ENCODE measurements around the gene SUPT6H.

The SUPT6H gene

GRCh38 chr17:28682655-28683054 lies 20.6 kb downstream of the SUPT6H start:
- no peak overlapping the region for H3K4me3 ChIP-seq (ENCODE audit: low read depth in 1 of 2, low read length in 2 of 2)
- peaks cover 74 to 93% of the 10 kb centered on the region in 2 donors for H3K36me3 ChIP-seq (ENCODE audit: control insufficient read depth in 1 of 2, insufficient read depth in 2 of 2, low read length in 2 of 2)
- no peaks in the 10 kb centered on the region for H3K27me3 ChIP-seq (ENCODE audit: low read depth, low read length)
- no peaks in the 10 kb centered on the region for H3K9me3 ChIP-seq (ENCODE audit: control insufficient read depth in 1 of 2, low read length in 2 of 2)
- H3K4me1 ChIP-seq (ENCODE audit: control insufficient read depth in 1 of 2, insufficient read depth in 2 of 2, low read length in 2 of 2): peaks cover 0 to 3% of the 10 kb centered on the region in 2 donors
- H3K27ac ChIP-seq (ENCODE audit: low read length): no peak overlapping the region

- Histone ChIP-seq H3K27ac (ENCODE audit: low read length) (no peak overlapping the region), H3K9me3 (ENCODE audit: control insufficient read depth in 1 of 2, low read length in 2 of 2) (no peaks in the 10 kb centered on the region), H3K4me3 (ENCODE audit: low read depth in 1 of 2, low read length in 2 of 2) (no peak overlapping the region), H3K36me3 (ENCODE audit: control insufficient read depth in 1 of 2, insufficient read depth in 2 of 2, low read length in 2 of 2) (peaks cover 84 to 93% of the 10 kb centered on the region in 2 donors), H3K27me3 (ENCODE audit: low read depth, low read length) (no peaks in the 10 kb centered on the region), H3K4me1 (ENCODE audit: control insufficient read depth in 1 of 2, insufficient read depth in 2 of 2, low read length in 2 of 2) (peaks cover 0 to 3% of the 10 kb centered on the region in 2 donors)
Measured at GRCh38 chr17:28684963-28685362, 23.0 kb downstream of the SUPT6H start.

GRCh38 chr17:28685366-28685765 lies 23.4 kb downstream of the SUPT6H start:
- Histone ChIP-seq H3K9me3 (ENCODE audit: control insufficient read depth in 1 of 2, low read length in 2 of 2) (no peaks in the 10 kb centered on the region), H3K36me3 (ENCODE audit: control insufficient read depth in 1 of 2, insufficient read depth in 2 of 2, low read length in 2 of 2) (peaks cover 88 to 97% of the 10 kb centered on the region in 2 donors), H3K4me3 (ENCODE audit: low read depth in 1 of 2, low read length in 2 of 2) (no peak overlapping the region), H3K27me3 (ENCODE audit: low read depth, low read length) (no peaks in the 10 kb centered on the region), H3K4me1 (ENCODE audit: control insufficient read depth in 1 of 2, insufficient read depth in 2 of 2, low read length in 2 of 2) (peaks cover 0 to 3% of the 10 kb centered on the region in 2 donors), H3K27ac (ENCODE audit: low read length) (no peak overlapping the region)

GRCh38 chr17:28686296-28686695 lies 24.3 kb downstream of the SUPT6H start:
- no peak overlapping the region for H3K27ac ChIP-seq (ENCODE audit: low read length)
- H3K9me3 ChIP-seq (ENCODE audit: control insufficient read depth in 1 of 2, low read length in 2 of 2): no peaks in the 10 kb centered on the region
- H3K27me3 ChIP-seq (ENCODE audit: low read depth, low read length): no peaks in the 10 kb centered on the region
- H3K36me3 ChIP-seq (ENCODE audit: control insufficient read depth in 1 of 2, insufficient read depth in 2 of 2, low read length in 2 of 2): peaks cover 92 to 97% of the 10 kb centered on the region in 2 donors
- H3K4me3 ChIP-seq (ENCODE audit: low read depth in 1 of 2, low read length in 2 of 2): no peak overlapping the region
- H3K4me1 ChIP-seq (ENCODE audit: control insufficient read depth in 1 of 2, insufficient read depth in 2 of 2, low read length in 2 of 2): peaks cover 0 to 3% of the 10 kb centered on the region in 2 donors

GRCh38 chr17:28688481-28688880 lies 26.5 kb downstream of the SUPT6H start:
- no peaks in the 10 kb centered on the region for H3K27me3 ChIP-seq (ENCODE audit: low read depth, low read length)
- H3K36me3 ChIP-seq (ENCODE audit: control insufficient read depth in 1 of 2, insufficient read depth in 2 of 2, low read length in 2 of 2): peaks cover 71 to 79% of the 10 kb centered on the region in 2 donors
- no peak overlapping the region for H3K4me3 ChIP-seq (ENCODE audit: low read depth in 1 of 2, low read length in 2 of 2)
- H3K4me1 ChIP-seq (ENCODE audit: control insufficient read depth in 1 of 2, insufficient read depth in 2 of 2, low read length in 2 of 2): peaks cover 0 to 3% of the 10 kb centered on the region in 2 donors
- no peaks in the 10 kb centered on the region for H3K9me3 ChIP-seq (ENCODE audit: control insufficient read depth in 1 of 2, low read length in 2 of 2)
- no peak overlapping the region for H3K27ac ChIP-seq (ENCODE audit: low read length)

- Histone ChIP-seq H3K27ac (ENCODE audit: low read length) (no peak overlapping the region), H3K9me3 (ENCODE audit: control insufficient read depth in 1 of 2, low read length in 2 of 2) (no peaks in the 10 kb centered on the region), H3K4me1 (ENCODE audit: control insufficient read depth in 1 of 2, insufficient read depth in 2 of 2, low read length in 2 of 2) (peaks cover 0 to 3% of the 10 kb centered on the region in 2 donors), H3K4me3 (ENCODE audit: low read depth in 1 of 2, low read length in 2 of 2) (no peak overlapping the region), H3K27me3 (ENCODE audit: low read depth, low read length) (no peaks in the 10 kb centered on the region), H3K36me3 (ENCODE audit: control insufficient read depth in 1 of 2, insufficient read depth in 2 of 2, low read length in 2 of 2) (peaks cover 75 to 80% of the 10 kb centered on the region in 2 donors)
Measured at GRCh38 chr17:28689011-28689410, 27.0 kb downstream of the SUPT6H start.

GRCh38 chr17:28693869-28694268 lies 31.9 kb downstream of the SUPT6H start:
- no peaks in the 10 kb centered on the region for H3K4me1 ChIP-seq (ENCODE audit: control insufficient read depth in 1 of 2, insufficient read depth in 2 of 2, low read length in 2 of 2)
- no peaks in the 10 kb centered on the region for H3K9me3 ChIP-seq (ENCODE audit: control insufficient read depth in 1 of 2, low read length in 2 of 2)
- no peaks in the 10 kb centered on the region for H3K27me3 ChIP-seq (ENCODE audit: low read depth, low read length)
- no peak overlapping the region for H3K27ac ChIP-seq (ENCODE audit: low read length)
- peaks cover 69 to 81% of the 10 kb centered on the region in 2 donors for H3K36me3 ChIP-seq (ENCODE audit: control insufficient read depth in 1 of 2, insufficient read depth in 2 of 2, low read length in 2 of 2)
- no peak overlapping the region for H3K4me3 ChIP-seq (ENCODE audit: low read depth in 1 of 2, low read length in 2 of 2)

- Histone ChIP-seq H3K4me1 (ENCODE audit: control insufficient read depth in 1 of 2, insufficient read depth in 2 of 2, low read length in 2 of 2) (no peaks in the 10 kb centered on the region), H3K27ac (ENCODE audit: low read length) (no peak overlapping the region), H3K4me3 (ENCODE audit: low read depth in 1 of 2, low read length in 2 of 2) (no peak overlapping the region), H3K27me3 (ENCODE audit: low read depth, low read length) (no peaks in the 10 kb centered on the region), H3K36me3 (ENCODE audit: control insufficient read depth in 1 of 2, insufficient read depth in 2 of 2, low read length in 2 of 2) (peaks cover 89 to 100% of the 10 kb centered on the region in 2 donors), H3K9me3 (ENCODE audit: control insufficient read depth in 1 of 2, low read length in 2 of 2) (no peaks in the 10 kb centered on the region)
Measured at GRCh38 chr17:28698253-28698941, 36.4 kb downstream of the SUPT6H start.

GRCh38 chr17:28700278-28700677 lies 38.3 kb downstream of the SUPT6H start:
- H3K36me3 ChIP-seq (ENCODE audit: control insufficient read depth in 1 of 2, insufficient read depth in 2 of 2, low read length in 2 of 2): peaks cover 77 to 95% of the 10 kb centered on the region in 2 donors
- no peaks in the 10 kb centered on the region for H3K4me1 ChIP-seq (ENCODE audit: control insufficient read depth in 1 of 2, insufficient read depth in 2 of 2, low read length in 2 of 2)
- no peak overlapping the region for H3K4me3 ChIP-seq (ENCODE audit: low read depth in 1 of 2, low read length in 2 of 2)
- no peaks in the 10 kb centered on the region for H3K27me3 ChIP-seq (ENCODE audit: low read depth, low read length)
- no peak overlapping the region for H3K27ac ChIP-seq (ENCODE audit: low read length)
- H3K9me3 ChIP-seq (ENCODE audit: control insufficient read depth in 1 of 2, low read length in 2 of 2): no peaks in the 10 kb centered on the region

- H3K9me3 ChIP-seq (ENCODE audit: control insufficient read depth in 1 of 2, low read length in 2 of 2): no peaks in the 10 kb centered on the region
- H3K4me3 ChIP-seq (ENCODE audit: low read depth in 1 of 2, low read length in 2 of 2): no peak overlapping the region
- peaks cover 72 to 88% of the 10 kb centered on the region in 2 donors for H3K36me3 ChIP-seq (ENCODE audit: control insufficient read depth in 1 of 2, insufficient read depth in 2 of 2, low read length in 2 of 2)
- H3K27me3 ChIP-seq (ENCODE audit: low read depth, low read length): no peaks in the 10 kb centered on the region
- H3K27ac ChIP-seq (ENCODE audit: low read length): no peak overlapping the region
- H3K4me1 ChIP-seq (ENCODE audit: control insufficient read depth in 1 of 2, insufficient read depth in 2 of 2, low read length in 2 of 2): no peaks in the 10 kb centered on the region
Measured at GRCh38 chr17:28700830-28701492, 39.0 kb downstream of the SUPT6H start.

- Histone ChIP-seq H3K27me3 (ENCODE audit: low read depth, low read length) (no peaks in the 10 kb centered on the region), H3K9me3 (ENCODE audit: control insufficient read depth in 1 of 2, low read length in 2 of 2) (no peaks in the 10 kb centered on the region), H3K4me1 (ENCODE audit: control insufficient read depth in 1 of 2, insufficient read depth in 2 of 2, low read length in 2 of 2) (no peaks in the 10 kb centered on the region), H3K27ac (ENCODE audit: low read length) (no peak overlapping the region), H3K4me3 (ENCODE audit: low read depth in 1 of 2, low read length in 2 of 2) (no peak overlapping the region), H3K36me3 (ENCODE audit: control insufficient read depth in 1 of 2, insufficient read depth in 2 of 2, low read length in 2 of 2) (peaks cover 66 to 76% of the 10 kb centered on the region in 2 donors)
Measured at GRCh38 chr17:28702026-28702751, 40.2 kb downstream of the SUPT6H start.
